Activated CD4-positive, CD25-positive, alpha-beta regulatory T cell treated with anti-CD3 and anti-CD28 coated beads, Interleukin-2, amount 50 U/mL, for 16 hours (primary cell): ENCODE data around the gene PLBD1.

Experiments used
- DNase-seq: peaks from one replicate; pipeline ENCODE4 v3.0.0-alpha.2; 2020; ENCODE audit warnings: low read depth, low spot score

The PLBD1 gene

DNA sequence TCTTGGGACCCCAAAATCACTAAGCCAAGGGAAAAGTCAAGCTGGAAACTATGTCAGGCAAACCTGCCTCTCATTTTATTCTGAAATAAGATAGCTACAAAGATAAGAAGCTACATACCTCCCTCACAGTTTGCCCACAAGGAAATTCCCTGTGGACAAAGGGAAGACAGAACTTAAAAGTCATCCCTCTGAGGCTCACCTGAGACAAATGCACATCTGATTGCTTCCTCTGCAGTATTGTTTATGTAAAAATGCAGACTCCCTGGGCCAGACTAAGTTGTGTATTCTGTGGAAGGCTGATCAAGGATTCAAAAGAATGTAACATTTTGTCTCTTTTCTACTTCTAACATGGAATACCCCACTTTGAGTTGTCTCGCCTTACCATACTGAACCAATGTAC lies 2.5 kb upstream of the PLBD1 start:
- DNase-seq, result no peak

DNA sequence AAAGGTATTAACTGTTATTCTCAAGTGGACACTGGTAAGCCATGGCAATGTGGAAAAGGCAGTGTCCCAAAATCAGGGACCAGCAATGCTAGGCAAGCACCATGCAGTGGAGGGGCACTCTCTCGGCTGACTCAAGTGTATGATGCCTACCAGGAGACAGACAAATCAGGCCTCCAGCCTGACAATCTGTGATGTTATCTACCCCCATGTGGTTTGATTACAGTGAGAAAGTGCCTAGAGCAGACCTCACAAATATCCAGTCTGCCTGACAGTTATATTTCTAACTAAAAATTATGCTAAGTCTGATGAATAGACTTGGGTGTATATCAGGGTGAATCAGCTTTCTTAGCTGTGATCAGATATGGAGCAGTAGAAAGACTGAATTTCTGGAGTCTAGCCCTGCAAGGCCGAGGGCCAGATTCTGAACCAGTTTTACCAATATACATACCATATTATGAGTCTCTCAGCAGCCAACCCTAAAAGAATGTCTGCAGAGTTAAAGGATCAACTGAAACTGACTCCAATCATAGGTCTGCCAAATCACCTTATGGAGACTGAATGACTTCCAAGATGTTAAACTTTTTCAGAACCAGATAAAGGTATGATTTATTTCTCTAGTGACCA lies 3.2 kb downstream of the PLBD1 start:
- no peak for DNase-seq

DNA sequence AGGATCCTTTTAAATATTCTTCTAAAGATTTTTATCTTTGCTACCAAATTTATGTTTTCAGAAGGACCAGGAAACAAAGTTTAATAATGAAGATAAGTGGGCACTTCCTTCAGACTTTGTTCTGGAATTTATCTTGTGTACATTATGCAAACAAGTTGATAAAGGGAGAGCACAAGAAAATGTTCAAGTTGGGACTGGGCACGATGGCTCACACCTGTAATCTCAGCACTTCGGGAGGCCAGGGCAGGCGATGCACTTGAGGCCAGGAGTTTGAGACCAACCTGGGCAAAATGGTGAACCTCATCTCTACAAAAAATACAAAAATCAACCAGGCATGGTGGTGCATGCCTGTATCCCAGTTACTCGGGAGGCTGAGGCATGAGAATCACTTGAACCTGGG lies 4.6 kb downstream of the PLBD1 start:
- DNase-seq, result no peak

GRCh38 chr12:14562279-14562678 lies 5.4 kb downstream of the PLBD1 start:
- no peak for DNase-seq

DNA sequence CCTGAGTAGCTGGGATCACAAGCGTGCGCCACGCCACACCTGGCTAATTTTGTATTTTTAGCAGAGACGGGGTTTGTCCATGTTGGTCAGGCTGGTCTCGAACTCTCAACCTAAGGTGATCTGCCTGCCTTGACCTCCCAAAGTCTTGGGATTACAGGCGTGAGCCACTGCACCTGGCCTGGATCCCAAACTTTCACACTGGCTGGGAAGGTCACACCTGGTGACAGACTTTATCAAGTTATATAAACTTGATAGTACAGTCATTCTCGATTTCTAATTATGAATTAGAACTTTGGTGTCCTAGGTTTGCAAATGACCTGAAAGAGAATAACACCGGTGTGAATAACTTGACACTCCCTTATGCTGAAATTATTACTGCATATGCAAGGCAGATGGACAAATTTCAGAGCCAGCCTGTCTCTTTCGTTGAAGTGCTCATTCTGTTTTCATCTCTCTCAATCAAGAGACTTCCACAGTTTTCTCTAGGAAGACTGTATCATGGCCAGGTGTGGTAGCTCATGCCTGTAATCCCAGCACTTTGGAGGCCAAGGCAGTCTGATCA lies 5.9 kb downstream of the PLBD1 start:
- no peak for DNase-seq

- no peak for DNase-seq
Measured at GRCh38 chr12:14560904-14561574, 6.6 kb downstream of the PLBD1 start.

DNA sequence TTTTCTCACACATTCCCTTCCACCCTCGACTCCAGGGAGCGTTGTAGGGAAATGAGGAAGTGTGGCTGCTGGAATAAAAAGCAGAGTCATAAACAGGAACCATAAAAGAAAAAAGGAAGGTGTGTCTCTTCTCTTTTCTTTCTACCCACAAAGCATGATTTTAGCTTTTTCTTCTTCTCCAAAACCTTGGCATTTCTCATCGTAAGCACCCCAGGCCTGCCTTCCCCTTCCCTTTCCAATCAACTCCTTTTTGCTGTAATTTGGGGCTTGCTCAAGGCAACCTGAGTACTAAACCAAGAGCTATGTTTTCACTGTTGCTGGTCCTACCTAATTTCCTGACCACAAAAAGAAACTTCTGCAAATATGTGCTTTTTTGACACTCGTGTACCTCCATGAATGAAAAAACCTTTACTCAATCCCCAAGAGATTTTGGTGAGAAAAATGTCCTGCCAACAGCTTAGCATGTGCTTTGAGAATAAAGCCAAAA lies 9.2 kb downstream of the PLBD1 start:
- no peak for DNase-seq

DNA sequence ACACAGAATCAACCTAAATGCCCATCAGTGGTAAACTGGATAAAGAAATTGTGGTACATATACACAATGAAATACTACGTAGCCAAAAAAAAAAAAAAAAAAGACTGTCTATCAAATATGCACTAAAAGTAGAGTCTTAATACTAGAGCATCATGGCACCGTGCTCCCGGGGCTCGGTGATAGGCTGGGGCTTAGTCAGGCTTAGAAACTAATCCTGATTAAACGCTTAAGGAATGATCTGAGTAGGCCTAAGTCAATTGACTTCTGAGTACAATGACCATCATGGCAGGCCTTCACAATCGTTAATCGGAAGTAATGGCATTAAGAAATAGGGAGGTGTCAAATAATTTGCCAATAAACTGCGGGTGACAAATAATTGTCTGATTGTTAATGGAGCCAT lies 9.7 kb downstream of the PLBD1 start:
- DNase-seq, result no peak

DNA sequence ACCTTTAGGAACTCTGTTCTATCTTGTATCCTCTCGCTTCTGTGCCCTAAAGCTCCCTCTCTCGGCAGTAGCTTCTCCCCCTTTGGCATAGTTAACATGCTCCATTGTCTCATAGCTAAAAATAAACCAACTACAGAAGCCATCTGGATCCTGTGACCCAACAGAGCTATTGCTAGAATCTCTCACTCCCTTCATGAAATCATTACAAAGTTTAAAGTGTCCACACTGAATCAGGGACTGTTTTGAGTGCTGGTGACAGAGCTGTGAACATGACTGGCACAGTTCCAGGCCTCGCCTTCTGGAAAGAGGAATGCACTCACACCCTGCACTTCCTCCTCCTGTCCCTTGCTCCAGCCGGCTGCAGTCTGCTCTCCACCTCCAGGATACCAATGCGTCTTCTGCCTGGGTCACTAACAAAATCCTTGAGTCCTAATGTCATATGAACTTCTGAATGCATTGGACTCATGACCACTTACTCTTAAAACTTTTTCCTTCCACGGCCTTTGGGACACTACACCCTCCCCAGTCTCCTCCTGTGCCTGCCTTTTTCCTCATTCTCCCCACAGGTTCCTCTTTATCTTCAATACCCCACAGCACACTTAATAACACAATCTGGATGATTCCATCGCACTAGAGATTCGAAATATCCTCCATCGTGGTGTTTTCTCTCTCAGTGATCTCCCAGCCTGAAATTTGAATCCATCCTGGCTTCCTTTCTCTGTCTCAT lies 13.2 kb downstream of the PLBD1 start:
- DNase-seq, result no peak

DNA sequence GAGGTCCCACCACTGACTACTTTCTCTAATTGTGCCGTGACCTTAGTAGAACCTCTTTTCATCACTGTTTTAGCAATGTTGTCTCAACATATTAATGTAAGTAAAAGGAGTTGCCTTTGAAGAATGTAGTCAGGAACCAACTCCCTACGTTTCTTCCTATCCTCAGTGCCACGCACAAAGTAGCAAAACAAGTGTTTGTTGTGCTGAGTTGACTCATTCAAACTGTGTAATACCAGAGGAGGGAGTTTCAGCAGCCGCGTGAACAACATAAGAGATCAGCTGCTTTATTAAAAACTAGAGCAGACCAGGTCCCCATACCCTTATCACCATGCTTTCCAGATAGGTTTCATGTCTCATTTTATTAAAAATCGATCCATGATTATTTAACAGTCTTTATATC lies 19.1 kb downstream of the PLBD1 start:
- DNase-seq, result no peak

- no peak for DNase-seq
Measured at GRCh38 chr12:14547571-14547970, 20.1 kb downstream of the PLBD1 start.

GRCh38 chr12:14545144-14546124 lies 22.2 kb downstream of the PLBD1 start:
- no peak for DNase-seq

- no peak for DNase-seq
Measured at GRCh38 chr12:14540801-14541462, 26.8 kb downstream of the PLBD1 start.

DNA sequence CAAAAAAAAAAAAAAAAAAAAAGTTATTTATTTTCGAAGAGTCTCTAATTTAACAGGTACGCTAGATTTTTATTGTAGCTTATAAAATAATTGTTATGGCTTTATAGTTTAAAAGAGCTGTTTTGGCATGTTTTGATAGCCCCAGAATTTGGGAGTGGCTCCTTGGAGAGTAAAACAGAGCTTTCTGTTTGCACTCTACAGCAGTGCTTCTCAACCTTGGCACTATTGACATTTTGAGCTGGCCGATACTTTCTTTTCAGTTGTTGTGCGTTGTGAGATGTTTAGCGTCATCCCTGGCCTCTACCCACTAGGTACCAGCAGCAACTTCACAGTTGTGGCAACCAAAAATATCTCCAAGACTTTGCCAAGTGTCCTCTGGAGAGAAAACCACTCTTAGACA lies 30.6 kb downstream of the PLBD1 start:
- no peak for DNase-seq

GRCh38 chr12:14532152-14532551 lies 35.5 kb downstream of the PLBD1 start:
- DNase-seq, result no peak

DNA sequence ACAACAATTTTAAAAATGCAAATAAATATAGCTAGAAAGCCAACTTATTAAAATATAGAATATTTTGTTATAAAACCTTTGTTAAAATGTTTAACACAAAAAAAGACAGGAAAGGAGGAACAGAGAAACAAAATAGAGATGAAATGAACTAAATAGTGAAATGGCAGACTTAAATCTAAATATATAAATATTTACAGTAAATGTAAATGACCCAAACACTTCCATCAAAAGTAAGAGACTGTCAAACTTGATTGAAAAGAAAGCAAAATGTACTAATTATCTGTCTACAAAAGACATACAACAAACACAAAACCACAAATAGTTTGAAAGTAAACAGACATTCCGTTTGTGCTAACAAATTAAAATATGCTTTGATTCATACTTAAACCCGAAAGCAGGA lies 41.7 kb downstream of the PLBD1 start:
- DNase-seq, result no peak

GRCh38 chr12:14521822-14522221 lies 45.9 kb downstream of the PLBD1 start:
- DNase-seq, result no peak

DNA sequence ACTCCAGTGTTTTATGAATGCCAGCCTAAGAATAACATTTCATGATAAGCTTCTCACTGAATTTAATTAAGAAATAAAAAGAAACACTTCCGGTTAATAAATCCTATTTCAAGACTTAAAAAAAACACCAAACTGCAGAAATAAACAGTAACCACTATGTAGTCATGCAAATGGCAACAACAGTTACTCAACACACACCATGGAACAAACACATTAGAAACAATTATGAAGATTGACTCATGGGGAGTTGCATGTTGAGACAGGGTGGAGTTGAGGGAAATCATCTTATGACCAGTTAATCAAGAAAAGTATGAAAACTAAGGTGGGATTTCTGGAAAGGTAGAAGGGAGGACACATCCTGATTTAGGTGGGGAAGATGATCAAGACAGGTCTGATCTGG lies 52.7 kb downstream of the PLBD1 start:
- no peak for DNase-seq

- DNase-seq, result no peak
Measured at GRCh38 chr12:14514154-14514842, 53.4 kb downstream of the PLBD1 start.

GRCh38 chr12:14510574-14510973 lies 57.1 kb downstream of the PLBD1 start:
- no peak for DNase-seq
